Vagina (tissue), 2 donors: ENCODE measurements around the gene HASPIN.

ENCODE experiments used
- POLR2A ChIP-seq, 2 donors: fragments of 450-650 bp; IDR thresholded peaks; one replicate each; pipeline ENCODE4 v1.6.1; 2017; ENCODE audit warnings: antibody characterized with exemption in 2 of 2, mild to moderate bottlenecking in 2 of 2, moderate library complexity in 2 of 2
- POLR2AphosphoS5 ChIP-seq, 2 donors: sonication (generic); formaldehyde crosslinking; IDR thresholded peaks; one replicate each; pipeline ENCODE4 v1.9.0; 2017; ENCODE audit warnings: antibody characterized with exemption in 2 of 2, mild to moderate bottlenecking in 2 of 2, low read depth in 1 of 2; ENCODE audit not compliant: insufficient read depth in 1 of 2
- TF ChIP-seq, protein P1 (sequence below), 3 experiments: fragments of 450-650 bp in 2 of 3; fragments of 200-600 bp in 1 of 3; sonication (generic) in 1 of 3; IDR thresholded peaks; one replicate each; pipeline ENCODE4 v1.5.1; 2017 to 2019; ENCODE audit warnings: antibody characterized with exemption in 3 of 3, mild to moderate bottlenecking in 2 of 3, moderate library complexity in 2 of 3

DNA sequence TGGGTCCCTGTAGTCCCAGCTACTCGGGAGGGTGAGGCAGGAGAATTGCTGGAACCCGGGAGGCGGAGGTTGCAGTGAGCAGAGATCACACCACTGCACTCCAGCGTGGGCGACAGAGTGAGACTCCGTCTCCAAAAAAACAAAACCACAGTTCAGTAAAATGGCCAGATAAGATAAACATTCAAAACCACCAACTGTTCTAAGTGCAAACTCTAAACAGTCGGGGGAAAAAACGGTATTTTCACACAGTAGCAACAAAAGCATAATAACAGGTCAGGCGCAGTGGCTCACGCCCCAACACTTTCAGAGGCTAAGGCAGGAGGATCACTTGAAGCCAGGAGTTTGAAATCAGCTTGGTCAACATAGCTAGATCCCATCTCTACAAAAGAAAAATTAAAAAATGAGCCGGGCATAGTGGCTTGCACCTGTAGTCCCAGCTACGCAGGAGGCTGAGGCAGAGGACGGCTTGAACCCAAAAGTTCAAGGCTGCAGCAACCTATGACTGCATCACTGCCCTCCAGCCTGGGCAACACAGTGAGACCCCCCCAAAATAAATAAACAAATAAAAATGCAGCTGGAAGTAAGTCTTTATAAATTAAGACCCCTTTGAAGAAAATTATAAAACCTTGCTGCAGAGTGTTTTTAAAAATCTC, 10.8 kb upstream of the HASPIN start:
- TF ChIP-seq, protein P1, sequence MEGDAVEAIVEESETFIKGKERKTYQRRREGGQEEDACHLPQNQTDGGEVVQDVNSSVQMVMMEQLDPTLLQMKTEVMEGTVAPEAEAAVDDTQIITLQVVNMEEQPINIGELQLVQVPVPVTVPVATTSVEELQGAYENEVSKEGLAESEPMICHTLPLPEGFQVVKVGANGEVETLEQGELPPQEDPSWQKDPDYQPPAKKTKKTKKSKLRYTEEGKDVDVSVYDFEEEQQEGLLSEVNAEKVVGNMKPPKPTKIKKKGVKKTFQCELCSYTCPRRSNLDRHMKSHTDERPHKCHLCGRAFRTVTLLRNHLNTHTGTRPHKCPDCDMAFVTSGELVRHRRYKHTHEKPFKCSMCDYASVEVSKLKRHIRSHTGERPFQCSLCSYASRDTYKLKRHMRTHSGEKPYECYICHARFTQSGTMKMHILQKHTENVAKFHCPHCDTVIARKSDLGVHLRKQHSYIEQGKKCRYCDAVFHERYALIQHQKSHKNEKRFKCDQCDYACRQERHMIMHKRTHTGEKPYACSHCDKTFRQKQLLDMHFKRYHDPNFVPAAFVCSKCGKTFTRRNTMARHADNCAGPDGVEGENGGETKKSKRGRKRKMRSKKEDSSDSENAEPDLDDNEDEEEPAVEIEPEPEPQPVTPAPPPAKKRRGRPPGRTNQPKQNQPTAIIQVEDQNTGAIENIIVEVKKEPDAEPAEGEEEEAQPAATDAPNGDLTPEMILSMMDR (IDR thresholded peaks at IDR 0.05) = no peak
- no peak for TF ChIP-seq POLR2A (IDR thresholded peaks at IDR 0.05)
- no peak for TF ChIP-seq POLR2AphosphoS5 (IDR thresholded peaks at IDR 0.05; ENCODE audit: insufficient read depth in 1 of 2, low read depth in 1 of 2)
